Brain microvascular endothelial cell (primary cell): ENCODE data around the gene MAST3.
A peak's percentile ranks its signal among the peaks of the same experiment; 100 is the strongest.

ENCODE experiments used
- DNase-seq: peaks from one replicate; pipeline ENCODE4 v3.0.0-alpha.2; 2020
- H3K27ac ChIP-seq: fragments of 250-450 bp; sonication (Bioruptor Pico); 2 replicates; pipeline ENCODE4 v1.5.1; 2020; ENCODE audit warnings: mild to moderate bottlenecking, moderate library complexity
- H3K27me3 ChIP-seq: fragments of 250-450 bp; sonication (Bioruptor Pico); replicated peaks from 2 replicates; pipeline ENCODE4 v1.5.1; 2020; ENCODE audit warnings: mild to moderate bottlenecking
- H3K36me3 ChIP-seq: fragments of 250-450 bp; sonication (Bioruptor Pico); replicated peaks from 2 replicates; pipeline ENCODE4 v1.5.1; 2020; ENCODE audit warnings: mild to moderate bottlenecking
- H3K4me3 ChIP-seq: 2 replicates; pipeline ENCODE4 v1.5.1; 2011; ENCODE audit warnings: low read depth, mild to moderate bottlenecking, control low read depth, low read length, moderate library complexity
- in situ Hi-C: cut with HindIII; loops from 2 replicates; pipeline ENCODE4 v1.10.0; 2017; ENCODE audit warnings: low sequenced_read_pairs, low pct_ligation_motif_present
- TF ChIP-seq, protein P1 (sequence below): IDR thresholded peaks from 2 replicates; pipeline ENCODE4 v1.5.1; 2011; ENCODE audit warnings: low read depth, mild to moderate bottlenecking, moderate library complexity, low read length, control low read depth, inconsistent platforms; ENCODE audit errors: missing control alignments

MAST3 gene

DNA sequence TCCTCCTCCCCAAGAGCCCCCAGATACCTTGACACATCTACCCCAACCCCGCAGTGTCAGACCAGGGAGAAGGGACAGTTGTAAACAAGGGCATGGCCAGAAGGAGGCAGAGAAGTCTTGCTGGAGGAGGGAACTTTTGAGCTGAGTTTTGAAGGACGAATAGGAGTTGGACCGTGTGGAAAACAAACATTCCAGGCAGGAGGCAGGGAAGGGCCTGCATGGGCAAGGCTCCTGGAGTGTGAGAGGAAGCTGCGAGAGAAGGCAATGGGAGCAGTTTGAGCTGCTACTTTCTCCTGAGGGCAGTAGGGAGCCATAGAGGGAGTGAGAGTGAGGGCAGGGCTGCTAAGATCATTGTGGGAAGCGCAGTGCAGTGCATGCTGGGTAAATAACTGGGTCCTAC lies 34.1 kb upstream of the MAST3 start:
- Histone ChIP-seq H3K36me3 (no peaks in the 10 kb centered on the region), H3K27me3 (no peaks in the 10 kb centered on the region), H3K27ac (no peak overlapping the region), H3K4me3 (no peak overlapping the region)
- TF ChIP-seq, protein P1, sequence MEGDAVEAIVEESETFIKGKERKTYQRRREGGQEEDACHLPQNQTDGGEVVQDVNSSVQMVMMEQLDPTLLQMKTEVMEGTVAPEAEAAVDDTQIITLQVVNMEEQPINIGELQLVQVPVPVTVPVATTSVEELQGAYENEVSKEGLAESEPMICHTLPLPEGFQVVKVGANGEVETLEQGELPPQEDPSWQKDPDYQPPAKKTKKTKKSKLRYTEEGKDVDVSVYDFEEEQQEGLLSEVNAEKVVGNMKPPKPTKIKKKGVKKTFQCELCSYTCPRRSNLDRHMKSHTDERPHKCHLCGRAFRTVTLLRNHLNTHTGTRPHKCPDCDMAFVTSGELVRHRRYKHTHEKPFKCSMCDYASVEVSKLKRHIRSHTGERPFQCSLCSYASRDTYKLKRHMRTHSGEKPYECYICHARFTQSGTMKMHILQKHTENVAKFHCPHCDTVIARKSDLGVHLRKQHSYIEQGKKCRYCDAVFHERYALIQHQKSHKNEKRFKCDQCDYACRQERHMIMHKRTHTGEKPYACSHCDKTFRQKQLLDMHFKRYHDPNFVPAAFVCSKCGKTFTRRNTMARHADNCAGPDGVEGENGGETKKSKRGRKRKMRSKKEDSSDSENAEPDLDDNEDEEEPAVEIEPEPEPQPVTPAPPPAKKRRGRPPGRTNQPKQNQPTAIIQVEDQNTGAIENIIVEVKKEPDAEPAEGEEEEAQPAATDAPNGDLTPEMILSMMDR, result peak; percentile 47
- DNase-seq, result no peak
- in situ Hi-C loops, result no loop called here

DNA sequence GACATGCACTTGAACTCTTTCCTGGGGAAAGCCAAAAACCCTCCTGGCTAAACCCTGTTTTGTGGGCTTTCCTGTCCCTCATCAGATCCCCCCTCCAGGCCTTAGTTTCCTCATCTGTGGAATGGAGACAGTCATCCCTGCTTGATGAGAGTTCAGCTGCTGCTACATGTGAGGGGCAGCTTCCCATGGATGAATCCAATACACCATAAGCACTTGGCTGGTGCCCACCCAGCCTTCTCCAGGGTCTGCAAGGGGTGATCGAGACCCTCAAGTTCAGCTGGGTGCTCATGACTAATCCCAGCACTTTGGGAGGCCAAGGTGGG lies 32.4 kb upstream of the MAST3 start:
- DNase-seq, result no peak
- in situ Hi-C loops, result no loop called here
- H3K27me3 ChIP-seq, result no peaks in the 10 kb centered on the region
- TF ChIP-seq, protein P1, result no peak
- no peaks in the 10 kb centered on the region for H3K36me3 ChIP-seq
- no peak overlapping the region for H3K4me3 ChIP-seq
- no peak overlapping the region for H3K27ac ChIP-seq

- Histone ChIP-seq H3K4me3 (no peak overlapping the region), H3K36me3 (no peaks in the 10 kb centered on the region), H3K27ac (no peak overlapping the region), H3K27me3 (no peaks in the 10 kb centered on the region)
- in situ Hi-C loops, result no loop called here
- DNase-seq, result no peak
- TF ChIP-seq, protein P1, result no peak
Measured at GRCh38 chr19:18068395-18068794, 29.2 kb upstream of the MAST3 start.

- DNase-seq, result no peak
- Histone ChIP-seq H3K27me3 (no peaks in the 10 kb centered on the region), H3K4me3 (no peak overlapping the region), H3K36me3 (no peaks in the 10 kb centered on the region), H3K27ac (no peak overlapping the region)
- in situ Hi-C loops, result no loop called here
- TF ChIP-seq, protein P1, result no peak
Measured at GRCh38 chr19:18069383-18069782, 28.2 kb upstream of the MAST3 start.

DNA sequence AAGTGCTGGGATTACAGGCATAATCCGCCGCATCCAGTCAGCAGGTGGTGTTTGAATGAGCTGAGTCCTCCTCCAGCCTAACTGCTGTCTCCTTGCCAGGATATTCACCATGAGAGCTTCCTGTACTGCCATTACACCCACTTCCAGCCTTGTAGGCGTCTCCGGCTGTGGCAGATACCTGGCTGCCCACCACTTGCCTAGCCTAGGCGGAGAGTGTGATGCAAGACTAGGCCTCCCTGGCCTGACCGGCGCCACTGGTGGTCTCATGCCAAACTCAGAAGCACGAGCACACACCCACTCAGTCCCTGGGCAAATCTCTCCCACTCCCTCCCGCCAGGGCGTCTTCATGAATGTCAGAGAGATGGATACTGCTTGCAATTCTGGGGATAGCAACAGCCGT lies 27.4 kb upstream of the MAST3 start:
- TF ChIP-seq, protein P1, result no peak
- no peak overlapping the region for H3K4me3 ChIP-seq
- H3K36me3 ChIP-seq, result no peaks in the 10 kb centered on the region
- no peak for DNase-seq
- in situ Hi-C loops, result no loop called here
- no peak overlapping the region for H3K27ac ChIP-seq
- H3K27me3 ChIP-seq, result no peaks in the 10 kb centered on the region

DNA sequence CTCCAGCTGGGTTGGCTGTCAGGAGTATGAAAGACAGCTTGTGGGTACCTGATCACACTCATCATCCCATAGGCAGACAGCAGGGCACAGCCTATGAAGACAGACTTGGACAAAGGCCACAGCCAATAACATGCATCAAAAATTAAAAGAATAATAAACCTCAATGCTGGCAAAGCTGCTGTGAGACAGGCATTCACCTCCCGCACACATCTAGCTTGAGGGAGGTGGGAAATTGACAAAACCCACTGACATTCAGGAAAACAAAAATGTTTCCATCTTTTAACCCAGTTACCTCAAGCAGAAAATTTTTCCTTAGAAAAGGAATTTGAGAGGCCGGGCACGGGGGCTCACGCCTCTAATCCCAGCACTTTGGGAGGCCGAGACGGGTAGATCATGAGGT lies 25.2 kb upstream of the MAST3 start:
- TF ChIP-seq, protein P1, result no peak
- Histone ChIP-seq H3K27ac (no peak overlapping the region), H3K36me3 (no peaks in the 10 kb centered on the region)

More for the DNA sequence above, 25.2 kb upstream of the MAST3 start:
- Histone ChIP-seq H3K4me3 (no peak overlapping the region), H3K27me3 (no peaks in the 10 kb centered on the region)
- DNase-seq, result no peak
- in situ Hi-C loops, result no loop called here
